Upper lobe of left lung (tissue), 6 donors: Measurements from ENCODE around the gene TRIM22. TPM values are rescaled to one million over a fixed set of nuclear protein-coding genes. Genes with fewer than 3 reads are reported as not detected.

Experiments used
- ATAC-seq, 2 donors: fragments of 200-7000 bp; cut with Tn5 transposase; one replicate each; pipeline ENCODE4 v1.9.1; 2022; ENCODE audit warnings: mild to moderate bottlenecking in 2 of 2, moderate library complexity in 2 of 2; ENCODE audit not compliant: low FRiP score in 2 of 2
- DNase-seq, 2 donors: peaks; one replicate each; pipeline ENCODE4 v3.0.0-alpha.2; 2019 to 2020
- H3K27ac ChIP-seq, 4 donors: fragments of 200-600 bp; sonication (generic); one replicate each; pipeline ENCODE4 v1.5.1; 2016 to 2019
- H3K27me3 ChIP-seq, 4 donors: fragments of 200-600 bp; sonication (generic); one replicate each; pipeline ENCODE4 v1.5.1; 2017 to 2019
- H3K36me3 ChIP-seq, 4 donors: fragments of 200-600 bp; sonication (generic); one replicate each; pipeline ENCODE4 v1.5.1; 2016 to 2019
- H3K4me1 ChIP-seq, 4 donors: fragments of 200-600 bp; sonication (generic); one replicate each; pipeline ENCODE4 v1.5.1; 2018 to 2019
- H3K4me3 ChIP-seq, 4 donors: fragments of 200-600 bp; sonication (generic); one replicate each; pipeline ENCODE4 v1.5.1; 2017 to 2019; ENCODE audit warnings: mild to moderate bottlenecking in 2 of 4, moderate library complexity in 1 of 4
- H3K9me3 ChIP-seq, 4 donors: fragments of 200-600 bp; sonication (generic); one replicate each; pipeline ENCODE4 v1.5.1; 2018 to 2019
- CTCF ChIP-seq, 6 experiments: fragments of 450-650 bp in 4 of 6; fragments of 200-600 bp in 2 of 6; sonication (generic) in 2 of 6; IDR thresholded peaks; one replicate each; pipeline ENCODE4 v1.5.1; 2016 to 2019; ENCODE audit warnings: antibody characterized with exemption in 6 of 6
- EP300 ChIP-seq, 4 donors: sonication (generic); formaldehyde crosslinking; IDR thresholded peaks; one replicate each; pipeline ENCODE4 v1.5.1; 2017; ENCODE audit warnings: antibody characterized with exemption in 4 of 4, control low read depth in 2 of 4
- POLR2A ChIP-seq, 4 donors: fragments of 450-650 bp; IDR thresholded peaks; one replicate each; pipeline ENCODE4 v1.5.1; 2016 to 2017; ENCODE audit warnings: antibody characterized with exemption in 4 of 4, mild to moderate bottlenecking in 2 of 4
- POLR2AphosphoS5 ChIP-seq, 2 donors: sonication (generic); formaldehyde crosslinking; IDR thresholded peaks; one replicate each; pipeline ENCODE4 v1.5.1; 2017; ENCODE audit warnings: antibody characterized with exemption in 2 of 2
- WGBS, 2 donors: methylation state at CpG; one replicate each; pipeline ENCODE4 v1.1.5; 2017 to 2018; 5-methylcytosine and 5-hydroxymethylcytosine counted together
- total RNA-seq, 6 donors: library from RNA; depleted of rRNA in 4 of 6; stranded (reverse); fragments of >200 nt in 4 of 6; gene quantifications; one replicate each; pipeline versions ENCODE4 v1.1.0 to v1.2.1, GENCODE V29; 2016 to 2021
- donor health status: DM: no; HTN: no; CAD: no; lungs with moderate emphysema.
- donor health status: DM: no; HTN: yes; CAD: no; lungs with severe emphysema.

The TRIM22 gene
- total RNA-seq, 6 donors from 2014 or later, result 82.2 to 262 (median 162) TPM

GRCh38 chr11:5684646-5685362 lies 4.8 kb upstream of the TRIM22 start, which contains the start of gene TRIM5:
Gene TRIM5 (minus strand): TSS chr11:5685074. CDS start chr11:5680177, 4,897 bp downstream.
- Histone ChIP-seq H3K9me3 (no peaks in the 10 kb centered on the region), H3K4me1 (peaks cover 6 to 42% (median 22%) of the 10 kb centered on the region in 4 donors), H3K27ac (peak within 1 kb of the TSS; percentile 82 to 92 (median 88)), H3K4me3 (peak within 1 kb of the TSS; percentile 3 to 55 (median 44)), H3K36me3 (peaks cover 0 to 3% (median 1%) of the 10 kb centered on the region in 4 donors), H3K27me3 (no peaks in the 10 kb centered on the region)
- DNase-seq (peak in 1 of 2 donors; percentile 94), ATAC-seq (peak; percentile 97)
- WGBS, 2 donors, result 0 to 1% methylated on average over 13 of the region's 13 CpGs
- TF ChIP-seq CTCF (IDR thresholded peaks at IDR 0.05) (peak; percentile 33 to 67 (median 52)), POLR2AphosphoS5 (IDR thresholded peaks at IDR 0.05) (peak; percentile 61 to 87), POLR2A (IDR thresholded peaks at IDR 0.05) (peak in 3 of 4 donors; percentile 50 to 68 (median 56)), EP300 (IDR thresholded peaks at IDR 0.05) (peak in 1 of 4 donors; percentile 65)

DNA sequence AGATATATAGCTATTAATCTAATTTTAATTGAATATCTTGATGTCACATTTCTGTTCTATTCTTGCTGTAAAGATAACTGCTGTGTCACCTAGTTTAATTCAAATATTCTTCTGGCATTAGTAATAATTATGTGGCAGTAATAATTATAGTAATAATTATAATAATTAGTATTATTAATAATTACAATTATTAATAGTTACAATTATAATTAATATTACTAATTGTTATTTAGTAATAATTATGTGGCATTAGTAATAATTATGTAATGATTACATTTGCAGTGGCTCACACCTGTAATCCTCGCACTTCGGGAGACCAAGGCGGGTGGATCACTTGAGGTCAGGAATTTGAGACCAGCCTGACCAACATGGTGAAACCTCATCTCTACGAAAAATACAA lies 3.2 kb upstream of the TRIM22 start:
- ATAC-seq (no peak), DNase-seq (no peak)
- Histone ChIP-seq H3K27ac (no peak overlapping the region), H3K9me3 (no peaks in the 10 kb centered on the region), H3K4me1 (peaks cover 6 to 43% (median 22%) of the 10 kb centered on the region in 4 donors), H3K27me3 (no peaks in the 10 kb centered on the region), H3K36me3 (no peaks in the 10 kb centered on the region), H3K4me3 (no peak overlapping the region)
- WGBS, 2 donors, result 94 to 96% methylated on average over 4 of the region's 4 CpGs
- TF ChIP-seq POLR2AphosphoS5 (IDR thresholded peaks at IDR 0.05) (no peak), CTCF (IDR thresholded peaks at IDR 0.05) (no peak), POLR2A (IDR thresholded peaks at IDR 0.05) (no peak), EP300 (IDR thresholded peaks at IDR 0.05) (no peak)

- Histone ChIP-seq H3K4me3 (no peak overlapping the region), H3K9me3 (no peaks in the 10 kb centered on the region), H3K36me3 (no peaks in the 10 kb centered on the region), H3K27me3 (no peaks in the 10 kb centered on the region), H3K4me1 (peaks cover 18 to 41% (median 23%) of the 10 kb centered on the region in 4 donors), H3K27ac (peak overlapping the region; percentile 83 to 94 (median 87))
- ATAC-seq, result no peak
- TF ChIP-seq CTCF (IDR thresholded peaks at IDR 0.05) (no peak), POLR2A (IDR thresholded peaks at IDR 0.05) (no peak), EP300 (IDR thresholded peaks at IDR 0.05) (no peak), POLR2AphosphoS5 (IDR thresholded peaks at IDR 0.05) (no peak)
- WGBS, 2 donors, result 83 to 90% methylated on average over 1 of the region's 1 CpG
- DNase-seq, result no peak
Measured at GRCh38 chr11:5688482-5688881, 1.1 kb upstream of the TRIM22 start.

GRCh38 chr11:5690216-5690615 lies 626 bp downstream of the TRIM22 start:
- ATAC-seq, result peak; percentile 41 to 85
- H3K4me3 ChIP-seq, result peak overlapping the region; percentile 25 to 57 (median 43)
- TF ChIP-seq EP300 (IDR thresholded peaks at IDR 0.05) (no peak), CTCF (IDR thresholded peaks at IDR 0.05) (no peak), POLR2A (IDR thresholded peaks at IDR 0.05) (no peak), POLR2AphosphoS5 (IDR thresholded peaks at IDR 0.05) (no peak)
- peaks cover 19 to 43% (median 23%) of the 10 kb centered on the region in 4 donors for H3K4me1 ChIP-seq
- 2% methylated on average over 5 of the region's 5 CpGs for WGBS, 2 donors
- H3K9me3 ChIP-seq, result no peaks in the 10 kb centered on the region
- H3K27me3 ChIP-seq, result no peaks in the 10 kb centered on the region
- peak overlapping the region; percentile 83 to 94 (median 87) for H3K27ac ChIP-seq
- no peaks in the 10 kb centered on the region for H3K36me3 ChIP-seq
- DNase-seq, result peak in 1 of 2 donors; percentile 28
